H9 (cell line): ENCODE data around the gene AHCY. TPM values are rescaled to one million over a fixed set of nuclear protein-coding genes. Genes with fewer than 3 reads are reported as not detected.
"Not testable (repeated sequence)": the region's sequence is repeated elsewhere in the genome, so short reads cannot be mapped to it uniquely, and the experiment has no call there.

Source experiments
- DNase-seq: peaks from one replicate; pipeline ENCODE4 v3.0.0-alpha.2; 2017
- H2AFZ ChIP-seq: one replicate; pipeline ENCODE4 v1.6.1; 2013; ENCODE audit warnings: mild to moderate bottlenecking, low read length, control low read depth, moderate library complexity
- H2AK5ac ChIP-seq: 2 replicates; pipeline ENCODE4 v1.6.1; 2013; ENCODE audit warnings: low read length, control low read depth, mixed read lengths; ENCODE audit not compliant: insufficient read length
- H2BK120ac ChIP-seq: one replicate; pipeline ENCODE4 v1.6.1; 2013; ENCODE audit warnings: low read depth, mild to moderate bottlenecking, low read length, control low read depth, inconsistent platforms; ENCODE audit not compliant: poor library complexity, severe bottlenecking
- H2BK12ac ChIP-seq: 2 replicates; pipeline ENCODE4 v1.6.1; 2013; ENCODE audit warnings: low read length, control low read depth, mixed read lengths, low read depth; ENCODE audit not compliant: insufficient read length
- H2BK15ac ChIP-seq: 2 replicates; pipeline ENCODE4 v1.6.1; 2013; ENCODE audit warnings: low read depth, low read length, control low read depth
- H2BK20ac ChIP-seq: one replicate; pipeline ENCODE4 v1.6.1; 2013; ENCODE audit warnings: low read depth, mild to moderate bottlenecking, low read length, control low read depth, inconsistent platforms; ENCODE audit not compliant: poor library complexity, severe bottlenecking
- H2BK5ac ChIP-seq: 2 replicates; pipeline ENCODE4 v1.6.1; 2013; ENCODE audit warnings: low read length, control low read depth, mixed read lengths; ENCODE audit not compliant: insufficient read length
- H3K14ac ChIP-seq: 2 replicates; pipeline ENCODE4 v1.6.1; 2013; ENCODE audit warnings: low read length, control low read depth; ENCODE audit not compliant: insufficient read depth
- H3K18ac ChIP-seq: 2 replicates; pipeline ENCODE4 v1.6.1; 2013; ENCODE audit warnings: low read depth, mild to moderate bottlenecking, mixed read lengths, low read length, control low read depth; ENCODE audit not compliant: insufficient read length
- H3K23ac ChIP-seq: 2 replicates; pipeline ENCODE4 v1.6.1; 2013; ENCODE audit warnings: low read length, control low read depth, mixed read lengths, low read depth; ENCODE audit not compliant: insufficient read length
- H3K23me2 ChIP-seq: 2 replicates; pipeline ENCODE4 v1.6.1; 2013; ENCODE audit warnings: low read depth, mild to moderate bottlenecking, mixed read lengths, low read length, control low read depth; ENCODE audit not compliant: insufficient read length, poor library complexity, severe bottlenecking
- H3K27ac ChIP-seq: 2 replicates; pipeline ENCODE4 v1.5.1; 2013; ENCODE audit warnings: low read length, control low read depth, mixed read lengths, low read depth; ENCODE audit not compliant: insufficient read length
- H3K27me3 ChIP-seq: 2 replicates; pipeline ENCODE4 v1.6.1; 2013; ENCODE audit warnings: low read length, control low read depth, inconsistent platforms; ENCODE audit not compliant: insufficient read depth
- H3K4ac ChIP-seq: 2 replicates; pipeline ENCODE4 v1.6.1; 2013; ENCODE audit warnings: low read depth, mild to moderate bottlenecking, control low read depth, inconsistent platforms, low read length, moderate library complexity
- H3K4me1 ChIP-seq: 2 replicates; pipeline ENCODE4 v1.6.1; 2013; ENCODE audit warnings: low read length, control low read depth, inconsistent platforms; ENCODE audit not compliant: insufficient read depth
- H3K4me2 ChIP-seq: 2 replicates; pipeline ENCODE4 v1.6.1; 2013; ENCODE audit warnings: low read length, control low read depth, mixed read lengths; ENCODE audit not compliant: insufficient read length, insufficient read depth
- H3K56ac ChIP-seq: 2 replicates; pipeline ENCODE4 v1.6.1; 2013; ENCODE audit warnings: low read depth, mild to moderate bottlenecking, mixed read lengths, low read length, control low read depth; ENCODE audit not compliant: insufficient read length
- H3K79me1 ChIP-seq: 2 replicates; pipeline ENCODE4 v1.6.1; 2013; ENCODE audit warnings: low read depth, mild to moderate bottlenecking, moderate library complexity, low read length, control low read depth, inconsistent platforms; ENCODE audit not compliant: insufficient read depth, poor library complexity, severe bottlenecking
- H3K79me2 ChIP-seq: 2 replicates; pipeline ENCODE4 v1.6.1; 2013; ENCODE audit warnings: low read length, control low read depth, inconsistent platforms; ENCODE audit not compliant: insufficient read depth
- H3K9ac ChIP-seq: 2 replicates; pipeline ENCODE4 v1.6.1; 2013; ENCODE audit warnings: low read length, control low read depth, mixed read lengths; ENCODE audit not compliant: insufficient read length; ENCODE audit errors: extremely low read depth
- H3K9me3 ChIP-seq: one replicate; pipeline ENCODE4 v1.6.1; 2013; ENCODE audit warnings: low read depth, low read length, inconsistent platforms; ENCODE audit not compliant: control insufficient read depth
- H3T11ph ChIP-seq: one replicate; pipeline ENCODE4 v1.6.1; 2013; ENCODE audit warnings: mild to moderate bottlenecking, low read length, control low read depth, inconsistent platforms
- H4K20me1 ChIP-seq: one replicate; pipeline ENCODE4 v1.6.1; 2013; ENCODE audit not compliant: control insufficient read depth, insufficient read length, insufficient read depth
- H4K5ac ChIP-seq: 2 replicates; pipeline ENCODE4 v1.6.1; 2013; ENCODE audit warnings: low read depth, mild to moderate bottlenecking, mixed read lengths, low read length, control low read depth; ENCODE audit not compliant: insufficient read length
- H4K8ac ChIP-seq: replicated peaks from 2 replicates; pipeline ENCODE4 v1.6.1; 2013; ENCODE audit warnings: low read length, control low read depth, mixed read lengths, low read depth; ENCODE audit not compliant: insufficient read length
- H4K91ac ChIP-seq: 2 replicates; pipeline ENCODE4 v1.6.1; 2013; ENCODE audit warnings: low read depth, mild to moderate bottlenecking, moderate library complexity, mixed read lengths, low read length, control low read depth; ENCODE audit not compliant: insufficient read length
- H3K27ac Mint-ChIP-seq, 3 experiments: 2 replicates in 2 of 3; 3 replicates in 1 of 3; pipeline ENCODE4 v1.8.0; 2020 to 2021; ENCODE audit warnings: mixed read lengths in 3 of 3, mild to moderate bottlenecking in 1 of 3, moderate library complexity in 1 of 3
- H3K27me3 Mint-ChIP-seq: 2 replicates; pipeline ENCODE4 v1.8.0; 2021; ENCODE audit warnings: low read depth, mild to moderate bottlenecking, moderate library complexity, mixed read lengths
- H3K36me3 Mint-ChIP-seq, 3 experiments: 2 replicates in 2 of 3; 3 replicates in 1 of 3; pipeline ENCODE4 v1.8.0; 2020 to 2021; ENCODE audit warnings: low read depth in 3 of 3, mixed read lengths in 3 of 3; ENCODE audit not compliant: insufficient read depth in 1 of 3
- H3K4me1 Mint-ChIP-seq, 2 experiments: 2 replicates each; pipeline ENCODE4 v1.8.0; 2020; ENCODE audit warnings: mixed read lengths in 2 of 2
- H3K4me3 Mint-ChIP-seq, 2 experiments: 2 replicates in 1 of 2; 3 replicates in 1 of 2; pipeline ENCODE4 v1.8.0; 2020 to 2021; ENCODE audit warnings: mild to moderate bottlenecking in 2 of 2, mixed read lengths in 2 of 2, moderate library complexity in 1 of 2
- H3K9me3 Mint-ChIP-seq, 2 experiments: 2 replicates in 1 of 2; 3 replicates in 1 of 2; pipeline ENCODE4 v1.8.0; 2020; ENCODE audit warnings: mild to moderate bottlenecking in 2 of 2, mixed read lengths in 2 of 2, moderate library complexity in 1 of 2
- WGBS: extraction: QIAGEN DNeasy Blood & Tissue Kit; methylation state at CpG from one replicate; pipeline ENCODE4 v1.1.7; 2013; ENCODE audit warnings: missing lambda C conversion rate, low lambda C conversion rate, mixed read lengths; ENCODE audit not compliant: insufficient read length; ENCODE audit errors: extremely low coverage; 5-methylcytosine and 5-hydroxymethylcytosine counted together
- total RNA-seq: library from RNA; stranded (reverse); gene quantifications from 2 replicates; pipeline ENCODE4 v1.2.1, GENCODE V29; 2021
- TF ChIP-seq, protein P1 (sequence below): fragments of 200-600 bp; sonication (generic); conservative IDR thresholded peaks from 3 replicates; pipeline ENCODE4 v1.8.0; 2021; ENCODE audit warnings: antibody characterized with exemption, mild to moderate bottlenecking

AHCY gene
- total RNA-seq, 1 experiment from 2014 or later, result 461 TPM

DNA sequence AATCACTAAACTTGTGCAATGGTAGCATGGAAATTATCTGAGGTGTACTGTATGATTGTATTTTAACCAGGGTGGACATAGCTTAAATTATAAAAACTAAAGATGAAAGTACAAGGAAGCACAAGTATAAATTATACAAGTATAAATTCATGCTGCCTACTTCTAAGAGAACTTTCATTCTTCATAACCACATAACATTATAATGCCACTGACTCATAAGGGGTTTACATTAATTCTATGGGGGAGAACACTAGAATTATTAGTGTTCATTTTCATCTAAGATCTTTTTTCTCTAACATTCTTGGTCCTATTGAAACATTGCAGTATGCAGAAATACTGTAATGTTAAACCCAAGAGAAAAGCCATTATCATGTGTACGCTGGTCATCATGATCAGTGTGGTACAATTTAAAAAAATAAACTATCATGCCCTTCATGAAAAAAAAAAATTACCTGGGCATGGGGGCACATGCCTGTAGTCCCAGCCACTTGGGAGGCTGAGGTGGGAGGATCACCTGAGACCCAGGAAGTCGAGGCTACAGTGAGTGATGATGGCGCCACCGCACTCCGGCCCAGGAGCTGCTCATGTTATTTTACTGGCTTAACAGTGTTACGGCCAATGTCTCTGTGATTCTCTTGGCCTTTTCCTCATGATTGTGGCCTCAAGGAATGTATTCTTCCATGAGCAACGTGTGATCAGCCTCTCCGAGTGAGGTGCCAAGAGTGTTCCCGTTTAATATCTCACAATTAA is 25.9 kb upstream of the AHCY start:
- H3K4me1 ChIP-seq, result no peaks in the 10 kb centered on the region
- no peak overlapping the region for H2BK20ac ChIP-seq
- no peaks in the 10 kb centered on the region for H3K23me2 ChIP-seq
- H3K4me3 Mint-ChIP-seq, result no peak overlapping the region
- H2BK120ac ChIP-seq, result no peak overlapping the region
- no peak overlapping the region for H3K18ac ChIP-seq
- TF ChIP-seq, protein P1, sequence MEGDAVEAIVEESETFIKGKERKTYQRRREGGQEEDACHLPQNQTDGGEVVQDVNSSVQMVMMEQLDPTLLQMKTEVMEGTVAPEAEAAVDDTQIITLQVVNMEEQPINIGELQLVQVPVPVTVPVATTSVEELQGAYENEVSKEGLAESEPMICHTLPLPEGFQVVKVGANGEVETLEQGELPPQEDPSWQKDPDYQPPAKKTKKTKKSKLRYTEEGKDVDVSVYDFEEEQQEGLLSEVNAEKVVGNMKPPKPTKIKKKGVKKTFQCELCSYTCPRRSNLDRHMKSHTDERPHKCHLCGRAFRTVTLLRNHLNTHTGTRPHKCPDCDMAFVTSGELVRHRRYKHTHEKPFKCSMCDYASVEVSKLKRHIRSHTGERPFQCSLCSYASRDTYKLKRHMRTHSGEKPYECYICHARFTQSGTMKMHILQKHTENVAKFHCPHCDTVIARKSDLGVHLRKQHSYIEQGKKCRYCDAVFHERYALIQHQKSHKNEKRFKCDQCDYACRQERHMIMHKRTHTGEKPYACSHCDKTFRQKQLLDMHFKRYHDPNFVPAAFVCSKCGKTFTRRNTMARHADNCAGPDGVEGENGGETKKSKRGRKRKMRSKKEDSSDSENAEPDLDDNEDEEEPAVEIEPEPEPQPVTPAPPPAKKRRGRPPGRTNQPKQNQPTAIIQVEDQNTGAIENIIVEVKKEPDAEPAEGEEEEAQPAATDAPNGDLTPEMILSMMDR, result no peak
- peaks cover 13 to 26% of the 10 kb centered on the region in 2 experiments for H3K4me1 Mint-ChIP-seq
- no peaks in the 10 kb centered on the region for H3K79me2 ChIP-seq
- H4K5ac ChIP-seq, result no peak overlapping the region
- H2BK12ac ChIP-seq, result no peak overlapping the region
- no peak overlapping the region for H4K91ac ChIP-seq
- no peak overlapping the region for H3K4ac ChIP-seq
- no peak overlapping the region for H3K14ac ChIP-seq
- no peak for DNase-seq
- no peaks in the 10 kb centered on the region for H3K79me1 ChIP-seq
- no peak overlapping the region for H2AFZ ChIP-seq
- H4K20me1 ChIP-seq, result no peaks in the 10 kb centered on the region
- H3K27me3 Mint-ChIP-seq, result no peaks in the 10 kb centered on the region
- no peak overlapping the region for H3K23ac ChIP-seq
- H3K27ac ChIP-seq, result no peak overlapping the region
- H3K4me2 ChIP-seq, result no peak overlapping the region
- no peaks in the 10 kb centered on the region for H3K27me3 ChIP-seq
- no peak overlapping the region for H3K56ac ChIP-seq
- no peak overlapping the region for H2BK5ac ChIP-seq
- H4K8ac ChIP-seq, result no peak overlapping the region
- no peak overlapping the region for H3K27ac Mint-ChIP-seq
- no peak overlapping the region for H3T11ph ChIP-seq
- no peak overlapping the region for H3K9ac ChIP-seq
- no peaks in the 10 kb centered on the region for H3K36me3 Mint-ChIP-seq
- H3K9me3 Mint-ChIP-seq, result no peaks in the 10 kb centered on the region
- no CpG with 5 or more reads among the region's 9 CpGs for WGBS
- no peaks in the 10 kb centered on the region for H3K9me3 ChIP-seq
- no peak overlapping the region for H2BK15ac ChIP-seq
- H2AK5ac ChIP-seq, result no peak overlapping the region

DNA sequence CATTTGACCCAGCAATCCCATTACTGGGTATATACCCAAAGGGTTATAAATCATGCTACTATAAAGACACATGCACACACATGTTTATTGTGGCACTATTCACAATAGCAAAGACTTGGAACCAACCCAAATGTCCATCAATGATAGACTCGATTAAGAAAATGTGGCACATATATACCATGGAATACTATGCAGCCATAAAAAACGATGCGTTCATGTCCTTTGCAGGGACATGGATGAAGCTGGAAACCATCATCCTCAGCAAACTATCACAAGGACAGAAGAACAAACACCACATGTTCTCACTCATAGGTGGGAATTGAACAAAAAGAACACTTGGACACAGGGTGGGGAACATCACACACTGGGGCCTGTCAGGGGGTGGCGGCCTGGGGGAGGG is 25.1 kb upstream of the AHCY start:
- not testable (repeated sequence) for H3K27me3 Mint-ChIP-seq, H3K4me1 ChIP-seq, H2BK5ac ChIP-seq, H3K27ac Mint-ChIP-seq, H3K56ac ChIP-seq, H2AK5ac ChIP-seq, H3K14ac ChIP-seq, H4K5ac ChIP-seq, H3K79me2 ChIP-seq, DNase-seq, H2BK120ac ChIP-seq, H3K4me2 ChIP-seq, H4K8ac ChIP-seq, H4K20me1 ChIP-seq, H3K23ac ChIP-seq, H3K4ac ChIP-seq, H3K27ac ChIP-seq, H4K91ac ChIP-seq, H3K36me3 Mint-ChIP-seq, H3K79me1 ChIP-seq, H2BK15ac ChIP-seq, H3K9me3 Mint-ChIP-seq, H3K18ac ChIP-seq, H2BK20ac ChIP-seq, H3K4me3 Mint-ChIP-seq, H3K9me3 ChIP-seq, H3T11ph ChIP-seq, H3K23me2 ChIP-seq, H2BK12ac ChIP-seq, H2AFZ ChIP-seq, H3K27me3 ChIP-seq, H3K9ac ChIP-seq
- no CpG with 5 or more reads among the region's 4 CpGs for WGBS
- peaks cover 14 to 21% of the 10 kb centered on the region in 2 experiments for H3K4me1 Mint-ChIP-seq
